Naive thymus-derived CD4-positive, alpha-beta T cell (primary cell): ENCODE results near the gene RALGPS1. TPM values are rescaled to one million over a fixed set of nuclear protein-coding genes. Genes with fewer than 3 reads are reported as not detected.
A peak's percentile ranks its signal among the peaks of the same experiment; 100 is the strongest.

Experiments
- ATAC-seq: fragments of 150-1000 bp; cut with Tn5 transposase; 2 replicates; pipeline ENCODE4 v1.10.0; 2021; ENCODE audit warnings: mild to moderate bottlenecking, moderate library complexity
- CTCF ChIA-PET: fragments of 350-600 bp; sonication (Branson Sonifier 250); formaldehyde crosslinking; loops from one replicate; lab custom pipeline; 2021; ENCODE audit warnings: antibody characterized with exemption; lab: Charles Lee
- POLR2A ChIA-PET: fragments of 350-600 bp; sonication (Branson Sonifier 250); formaldehyde crosslinking; loops from one replicate; lab custom pipeline; 2021; ENCODE audit warnings: antibody characterized with exemption, inconsistent platforms; lab: Charles Lee
- DNase-seq, 9 donors: peaks; one replicate each; pipeline versions ENCODE4 v3.0.0 to v3.0.0-alpha.2; 2020 to 2022; ENCODE audit warnings: mixed read lengths in 1 of 9
- H3K27ac ChIP-seq: one replicate; pipeline ENCODE4 v1.7.0; 2013; ENCODE audit warnings: mild to moderate bottlenecking, low read depth, low read length, moderate library complexity
- H3K27me3 ChIP-seq, 2 donors: one replicate each; pipeline ENCODE4 v1.7.0; 2013; ENCODE audit warnings: low read length in 2 of 2, mild to moderate bottlenecking in 2 of 2, moderate library complexity in 2 of 2; ENCODE audit not compliant: control insufficient read depth in 2 of 2, insufficient read depth in 2 of 2
- H3K36me3 ChIP-seq, 3 experiments: 1 replicate in 2 of 3; 2 replicates in 1 of 3; pipeline ENCODE4 v1.7.0; 2013; ENCODE audit warnings: low read length in 3 of 3, mild to moderate bottlenecking in 3 of 3, moderate library complexity in 1 of 3; ENCODE audit not compliant: insufficient read depth in 3 of 3, control insufficient read depth in 2 of 3
- H3K4me1 ChIP-seq, 2 donors: one replicate each; pipeline ENCODE4 v1.7.0; 2013; ENCODE audit warnings: low read length in 2 of 2, mild to moderate bottlenecking in 2 of 2, moderate library complexity in 1 of 2; ENCODE audit not compliant: control insufficient read depth in 2 of 2, insufficient read depth in 2 of 2
- H3K4me3 ChIP-seq: 2 replicates; pipeline ENCODE4 v1.7.0; 2013; ENCODE audit warnings: mild to moderate bottlenecking, low read length
- H3K9me3 ChIP-seq, 3 experiments: 1 replicate in 2 of 3; 2 replicates in 1 of 3; pipeline ENCODE4 v1.7.0; 2013; ENCODE audit warnings: low read length in 3 of 3; ENCODE audit not compliant: control insufficient read depth in 2 of 3
- H3K27ac Mint-ChIP-seq, 9 donors: one replicate each; pipeline ENCODE4 v1.8.0; 2020 to 2022; ENCODE audit warnings: mixed read lengths in 9 of 9, mild to moderate bottlenecking in 8 of 9, moderate library complexity in 5 of 9, inconsistent platforms in 2 of 9
- H3K27me3 Mint-ChIP-seq, 5 donors: one replicate each; pipeline ENCODE4 v1.8.0; 2021 to 2022; ENCODE audit warnings: mixed read lengths in 5 of 5, mild to moderate bottlenecking in 1 of 5
- H3K36me3 Mint-ChIP-seq, 5 donors: one replicate each; pipeline ENCODE4 v1.8.0; 2020 to 2022; ENCODE audit warnings: mixed read lengths in 5 of 5, mild to moderate bottlenecking in 3 of 5, inconsistent platforms in 1 of 5
- H3K4me1 Mint-ChIP-seq, 7 donors: one replicate each; pipeline ENCODE4 v1.8.0; 2020 to 2022; ENCODE audit warnings: mixed read lengths in 7 of 7, mild to moderate bottlenecking in 3 of 7, inconsistent platforms in 1 of 7
- H3K4me3 Mint-ChIP-seq, 10 donors: one replicate each; pipeline ENCODE4 v1.8.0; 2020 to 2022; ENCODE audit warnings: mild to moderate bottlenecking in 10 of 10, mixed read lengths in 10 of 10, moderate library complexity in 6 of 10, inconsistent platforms in 2 of 10
- H3K9me3 Mint-ChIP-seq, 11 donors: one replicate each; pipeline ENCODE4 v1.8.0; 2020 to 2022; ENCODE audit warnings: mixed read lengths in 11 of 11, mild to moderate bottlenecking in 4 of 11, inconsistent platforms in 1 of 11, moderate library complexity in 1 of 11
- intact Hi-C, 2 donors: fragments of 100-400 bp; cut with micrococcal nuclease; formaldehyde crosslinking; loops; one replicate each; pipeline ENCODE4 v1.15.1; 2023
- polyA plus RNA-seq, 2 donors: library from polyadenylated mRNA; unstranded; fragments of 300-500 nt; fragmentation: Illumina TruSeq; gene quantifications; one replicate each; pipeline ENCODE4 v1.2.3, GENCODE V29; 2021
- total RNA-seq, 6 experiments: library from RNA in 5 of 6; stranded (reverse) in 5 of 6; gene quantifications; 1 replicate in 5 of 6; 2 replicates in 1 of 6; pipeline ENCODE4 v1.2.3 and lab custom pipeline; 2021 to 2026

The RALGPS1 gene
- total and polyA plus RNA-seq, 7 experiments from 2014 or later = 1.0 to 8.3 (median 4.1) TPM

DNA sequence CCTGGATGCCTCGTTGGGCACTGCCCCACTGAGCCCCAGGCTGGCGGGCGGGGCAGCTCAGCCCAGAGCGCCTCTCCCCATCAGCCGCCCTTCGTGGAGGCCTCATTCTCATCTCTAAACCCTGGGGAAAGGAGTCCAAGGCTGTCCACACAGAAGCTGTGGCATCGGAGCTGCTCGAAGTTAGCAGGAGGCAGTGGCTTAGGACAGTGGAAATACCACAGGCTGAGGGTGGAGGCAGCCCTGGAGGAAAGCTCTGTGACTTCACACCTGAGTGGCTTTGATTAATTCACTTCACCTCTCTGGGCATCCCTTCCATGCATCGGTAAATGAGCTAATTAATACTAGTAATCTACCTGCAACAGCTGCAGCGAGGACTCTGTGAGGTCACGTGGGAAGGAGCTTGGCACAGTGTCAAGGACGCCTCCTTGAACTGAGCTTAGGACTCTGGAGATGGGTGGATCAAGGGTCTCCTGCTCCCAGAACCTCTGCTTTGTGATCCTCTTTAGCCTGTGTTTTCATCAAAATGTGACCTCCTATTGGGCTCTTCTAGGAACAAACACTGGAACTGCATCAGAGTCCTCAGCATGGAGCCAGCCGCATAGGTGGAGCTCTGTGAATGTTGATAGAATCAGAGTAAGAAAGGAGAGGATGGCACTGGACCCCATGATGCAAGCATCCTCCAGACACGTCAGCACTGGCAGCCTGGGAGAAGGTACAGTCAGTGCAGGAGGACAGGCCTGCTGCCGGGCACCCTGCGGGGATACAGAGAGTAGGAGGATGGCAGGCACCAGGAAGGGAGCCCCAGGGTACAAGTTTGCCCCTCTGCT lies 208.7 kb downstream of the RALGPS1 start:
- Mint-ChIP-seq H3K27me3 (peaks cover 34 to 76% (median 45%) of the 10 kb centered on the region in 5 donors), H3K36me3 (peaks cover 0 to 4% (median 0%) of the 10 kb centered on the region in 5 donors), H3K4me3 (peak overlapping the region in 4 of 10 donors; percentile 19 to 55 (median 46)), H3K27ac (no peak overlapping the region), H3K9me3 (no peaks in the 10 kb centered on the region), H3K4me1 (peaks cover 0 to 10% (median 0%) of the 10 kb centered on the region in 7 donors)
- H3K27me3 ChIP-seq = no peaks in the 10 kb centered on the region
- ChIA-PET POLR2A (no interaction called here), CTCF (no interaction called here)
- no peaks in the 10 kb centered on the region for H3K36me3 ChIP-seq
- no peak for DNase-seq
- H3K4me1 ChIP-seq = no peaks in the 10 kb centered on the region
- no peaks in the 10 kb centered on the region for H3K9me3 ChIP-seq
- intact Hi-C loops = no loop called here
- no peak overlapping the region for H3K4me3 ChIP-seq
- no peak overlapping the region for H3K27ac ChIP-seq
- ATAC-seq = no peak

DNA sequence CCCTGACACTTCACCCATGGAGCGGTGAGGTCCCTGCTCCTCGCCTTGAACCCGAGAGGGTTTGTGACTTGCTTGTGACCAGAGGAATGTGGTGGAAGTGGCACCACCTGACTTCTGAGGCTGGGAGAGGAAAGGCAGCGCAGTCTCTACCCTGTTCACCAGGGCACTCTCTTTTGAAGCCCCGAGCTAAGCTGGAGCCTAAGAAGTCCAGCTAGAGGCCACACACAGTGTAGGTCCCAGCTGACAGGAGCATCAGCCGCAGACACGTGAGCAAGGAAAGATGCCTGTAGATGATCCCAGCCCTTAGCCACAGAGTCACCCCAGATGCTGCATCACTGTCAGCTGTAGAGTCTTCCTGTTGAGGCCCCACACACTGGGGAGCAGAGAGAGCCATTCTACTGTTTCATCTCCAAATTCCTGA lies 209.5 kb downstream of the RALGPS1 start:
- H3K4me1 ChIP-seq = no peaks in the 10 kb centered on the region
- CTCF ChIA-PET = no interaction called here
- no peak for ATAC-seq
- peaks cover 0 to 4% (median 0%) of the 10 kb centered on the region in 5 donors for H3K36me3 Mint-ChIP-seq
- H3K4me3 Mint-ChIP-seq = no peak overlapping the region
- H3K27ac ChIP-seq = no peak overlapping the region
- intact Hi-C loops = no loop called here
- H3K4me1 Mint-ChIP-seq = peaks cover 0 to 10% (median 0%) of the 10 kb centered on the region in 7 donors
- H3K9me3 Mint-ChIP-seq = no peaks in the 10 kb centered on the region
- no peaks in the 10 kb centered on the region for H3K27me3 ChIP-seq
- no peak overlapping the region for H3K27ac Mint-ChIP-seq
- no peak overlapping the region for H3K4me3 ChIP-seq
- peaks cover 30 to 73% (median 38%) of the 10 kb centered on the region in 5 donors for H3K27me3 Mint-ChIP-seq
- H3K36me3 ChIP-seq = no peaks in the 10 kb centered on the region
- POLR2A ChIA-PET = no interaction called here
- H3K9me3 ChIP-seq = no peaks in the 10 kb centered on the region
- DNase-seq = no peak

DNA sequence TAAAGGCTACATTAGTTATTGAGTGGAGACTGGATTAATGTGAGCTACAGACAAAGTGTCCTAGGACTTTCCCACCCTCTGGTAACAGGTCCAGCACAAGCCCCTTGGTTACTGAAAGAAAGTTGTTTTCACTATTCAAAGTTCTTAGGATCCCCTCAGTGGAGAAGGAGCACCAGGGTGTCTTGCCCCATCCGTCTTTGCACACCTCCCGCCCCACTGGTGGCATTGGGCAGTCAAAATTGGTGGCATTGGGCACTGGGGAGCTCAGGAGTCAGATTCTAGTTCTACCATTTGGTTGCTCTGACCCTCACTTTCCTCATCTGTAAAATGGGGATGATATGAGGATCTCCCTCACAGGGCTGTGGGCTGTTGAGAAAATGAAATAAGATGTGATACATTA lies 210.2 kb downstream of the RALGPS1 start:
- no peak overlapping the region for H3K27ac Mint-ChIP-seq
- DNase-seq (no peak), ATAC-seq (no peak)
- peaks cover 28 to 74% (median 36%) of the 10 kb centered on the region in 5 donors for H3K27me3 Mint-ChIP-seq
- peaks cover 0 to 10% (median 0%) of the 10 kb centered on the region in 7 donors for H3K4me1 Mint-ChIP-seq
- intact Hi-C loops = no loop called here
- no peaks in the 10 kb centered on the region for H3K27me3 ChIP-seq
- no peaks in the 10 kb centered on the region for H3K4me1 ChIP-seq
- peaks cover 0 to 4% (median 0%) of the 10 kb centered on the region in 5 donors for H3K36me3 Mint-ChIP-seq
- no peak overlapping the region for H3K4me3 ChIP-seq
- H3K9me3 Mint-ChIP-seq = no peaks in the 10 kb centered on the region
- CTCF ChIA-PET = no interaction called here
- no peak overlapping the region for H3K4me3 Mint-ChIP-seq
- H3K27ac ChIP-seq = no peak overlapping the region
- POLR2A ChIA-PET = no interaction called here
- no peaks in the 10 kb centered on the region for H3K9me3 ChIP-seq
- no peaks in the 10 kb centered on the region for H3K36me3 ChIP-seq

DNA sequence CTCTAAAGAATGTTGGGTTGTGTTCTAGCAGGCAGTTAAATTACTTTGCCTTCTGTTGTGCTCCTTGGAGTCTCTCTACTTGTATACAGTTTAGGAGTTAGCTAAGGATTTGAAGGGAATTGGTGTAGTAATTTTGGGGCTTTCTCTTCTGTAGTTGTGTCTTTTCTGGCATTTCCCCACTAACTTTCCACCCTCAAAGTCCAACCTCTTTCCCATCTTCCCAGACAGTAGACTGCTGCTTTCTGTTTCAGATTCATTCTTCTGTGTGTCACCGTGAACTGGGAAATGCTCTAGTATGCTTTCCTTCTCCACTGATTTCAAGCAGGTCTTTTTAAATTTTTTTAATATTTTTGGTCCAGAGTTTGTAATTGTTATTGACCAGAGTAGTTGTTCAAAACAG lies 212.4 kb downstream of the RALGPS1 start:
- ChIA-PET POLR2A (no interaction called here), CTCF (no interaction called here)
- Mint-ChIP-seq H3K4me3 (no peak overlapping the region), H3K9me3 (no peaks in the 10 kb centered on the region), H3K27me3 (peaks cover 12 to 58% (median 22%) of the 10 kb centered on the region in 5 donors), H3K27ac (no peak overlapping the region), H3K36me3 (no peaks in the 10 kb centered on the region), H3K4me1 (peaks cover 0 to 5% (median 0%) of the 10 kb centered on the region in 7 donors)
- H3K36me3 ChIP-seq = no peaks in the 10 kb centered on the region
- no peak overlapping the region for H3K4me3 ChIP-seq
- H3K4me1 ChIP-seq = no peaks in the 10 kb centered on the region
- H3K9me3 ChIP-seq = no peaks in the 10 kb centered on the region
- no peak overlapping the region for H3K27ac ChIP-seq
- no peak for DNase-seq
- intact Hi-C loops = no loop called here
- no peak for ATAC-seq
- H3K27me3 ChIP-seq = no peaks in the 10 kb centered on the region

DNA sequence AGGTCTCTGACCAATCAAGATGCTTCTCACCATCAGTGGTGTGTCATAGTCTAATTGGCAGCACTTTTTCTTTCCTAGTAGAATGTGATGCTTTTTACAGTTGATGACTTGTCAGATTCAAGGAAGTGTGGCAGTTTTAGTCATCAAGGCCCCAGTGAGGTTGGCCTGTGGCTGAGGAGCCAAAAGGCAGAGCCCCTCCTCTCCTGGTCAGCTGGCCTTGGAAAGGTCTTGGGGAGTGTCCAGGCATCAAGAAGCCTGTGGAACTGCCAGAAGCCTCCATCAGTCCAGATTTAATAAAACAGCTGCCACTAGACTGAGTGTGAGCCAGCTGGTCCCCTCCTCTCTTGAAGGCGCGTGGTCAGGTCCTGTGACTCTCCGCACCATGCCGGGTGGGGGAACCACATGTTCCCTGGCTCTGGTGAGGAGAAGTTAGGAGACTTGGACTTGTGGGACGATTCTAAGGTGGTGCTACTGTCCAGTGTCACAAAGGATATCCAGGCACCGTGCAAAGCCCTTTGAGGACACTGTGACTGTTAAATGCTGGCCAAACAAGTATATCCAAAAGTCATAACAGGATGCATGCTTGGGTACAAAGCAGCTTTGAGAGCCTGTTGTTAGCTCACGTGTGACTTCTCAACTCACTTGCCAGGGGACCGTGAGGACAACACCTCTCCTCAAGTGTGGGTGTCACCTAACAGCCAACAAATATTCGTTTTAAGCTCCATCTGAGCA lies 213.9 kb downstream of the RALGPS1 start:
- ATAC-seq (no peak), DNase-seq (no peak)
- Mint-ChIP-seq H3K9me3 (no peaks in the 10 kb centered on the region), H3K36me3 (no peaks in the 10 kb centered on the region), H3K4me1 (no peaks in the 10 kb centered on the region), H3K27me3 (peaks cover 3 to 44% (median 16%) of the 10 kb centered on the region in 5 donors), H3K27ac (no peak overlapping the region), H3K4me3 (no peak overlapping the region)
- no peaks in the 10 kb centered on the region for H3K27me3 ChIP-seq
- ChIA-PET CTCF (interaction anchor here (0.6 kb wide), 1 partner anchor 735 kb away, joined by 3 read pairs; no protein-coding TSS in a partner anchor), POLR2A (interaction anchor here (1.2 kb wide), 1 partner anchor 14 kb away, joined by 3 read pairs; no protein-coding TSS in a partner anchor)
- intact Hi-C loops = no loop called here
- no peak overlapping the region for H3K4me3 ChIP-seq
- H3K36me3 ChIP-seq = no peaks in the 10 kb centered on the region
- no peaks in the 10 kb centered on the region for H3K9me3 ChIP-seq
- no peaks in the 10 kb centered on the region for H3K4me1 ChIP-seq
- H3K27ac ChIP-seq = no peak overlapping the region

DNA sequence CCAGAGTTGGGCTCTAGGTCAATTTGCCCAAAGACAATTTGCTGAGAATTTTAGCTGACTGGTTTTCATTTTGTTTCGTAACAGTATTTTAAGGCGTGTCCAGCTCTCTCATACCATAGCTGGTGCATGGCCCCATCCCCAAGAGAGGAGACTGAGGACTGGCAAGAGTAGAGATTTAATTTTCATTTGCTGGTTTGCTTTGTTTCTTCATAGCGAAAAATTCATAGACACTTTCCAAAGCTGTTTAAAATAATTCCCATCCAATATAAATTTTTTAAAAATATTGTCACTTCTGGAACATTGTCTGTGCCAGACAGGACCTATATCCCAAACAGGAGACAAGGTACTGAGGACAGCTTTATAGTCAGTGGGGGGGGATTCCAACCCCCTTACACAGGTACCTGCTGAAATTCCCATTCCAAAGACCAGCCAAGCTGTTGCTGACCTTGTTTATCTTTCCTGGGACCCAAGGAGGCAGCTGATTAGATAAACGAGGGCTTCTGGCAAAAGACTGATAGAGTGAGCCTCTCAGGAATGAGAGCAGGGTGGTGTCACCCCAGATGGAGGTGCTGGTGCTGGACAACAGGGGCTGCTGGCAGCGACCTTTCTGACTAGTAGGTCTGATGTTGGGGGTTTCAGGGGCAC lies 214.6 kb downstream of the RALGPS1 start:
- Histone ChIP-seq H3K9me3 (no peaks in the 10 kb centered on the region), H3K4me1 (no peaks in the 10 kb centered on the region), H3K4me3 (no peak overlapping the region), H3K36me3 (no peaks in the 10 kb centered on the region), H3K27ac (no peak overlapping the region), H3K27me3 (no peaks in the 10 kb centered on the region)
- Mint-ChIP-seq H3K27me3 (peaks cover 3 to 37% (median 15%) of the 10 kb centered on the region in 5 donors), H3K36me3 (no peaks in the 10 kb centered on the region), H3K4me3 (no peak overlapping the region), H3K9me3 (no peaks in the 10 kb centered on the region), H3K4me1 (no peaks in the 10 kb centered on the region), H3K27ac (no peak overlapping the region)
- intact Hi-C loops = no loop called here
- ChIA-PET POLR2A (interaction anchor here (1.2 kb wide), 1 partner anchor 14 kb away, joined by 3 read pairs; no protein-coding TSS in a partner anchor), CTCF (no interaction called here)
- DNase-seq (no peak), ATAC-seq (no peak)
